OCI-LY1 (cell line): ENCODE data around the gene BBS9.

ENCODE experiments used
- H2AFZ ChIP-seq: fragments of 200-600 bp; sonication (generic), shearing (Covaris generic); 2 replicates; pipeline ENCODE4 v1.6.0; 2014; ENCODE audit warnings: antibody characterized with exemption, mild to moderate bottlenecking, low read length
- H3F3A ChIP-seq: fragments of 200-600 bp; sonication (generic), shearing (Covaris generic); 2 replicates; pipeline ENCODE4 v1.6.0; 2014; ENCODE audit warnings: mild to moderate bottlenecking, antibody characterized with exemption, low read length, moderate library complexity; ENCODE audit not compliant: insufficient read depth
- H3K27ac ChIP-seq: fragments of 200-600 bp; sonication (generic); 2 replicates; pipeline ENCODE4 v1.5.1; 2014; ENCODE audit warnings: low read length, mixed run types, mild to moderate bottlenecking, low read depth; ENCODE audit not compliant: poor library complexity, severe bottlenecking
- H3K27me3 ChIP-seq: fragments of 200-600 bp; sonication (generic); 2 replicates; pipeline ENCODE4 v1.6.0; 2014; ENCODE audit warnings: antibody characterized with exemption, mild to moderate bottlenecking, low read length, moderate library complexity; ENCODE audit not compliant: insufficient read depth
- H3K36me3 ChIP-seq: fragments of 200-600 bp; sonication (generic); 2 replicates; pipeline ENCODE4 v1.6.1; 2014; ENCODE audit warnings: mild to moderate bottlenecking, antibody characterized with exemption, low read length, moderate library complexity, mixed read lengths; ENCODE audit not compliant: insufficient read depth
- H3K4me1 ChIP-seq: fragments of 200-600 bp; sonication (generic); 2 replicates; pipeline ENCODE4 v1.5.1; 2014; ENCODE audit warnings: mild to moderate bottlenecking, low read length, moderate library complexity; ENCODE audit not compliant: insufficient read depth, severe bottlenecking
- H3K4me2 ChIP-seq: fragments of 200-600 bp; sonication (generic), shearing (Covaris generic); 2 replicates; pipeline ENCODE4 v1.6.1; 2014; ENCODE audit warnings: low read length
- H3K4me3 ChIP-seq: fragments of 200-600 bp; sonication (generic); 2 replicates; pipeline ENCODE4 v1.5.1; 2014; ENCODE audit warnings: low read length, low read depth, mild to moderate bottlenecking, mixed read lengths; ENCODE audit not compliant: poor library complexity, severe bottlenecking
- H3K79me2 ChIP-seq: fragments of 200-600 bp; shearing (Covaris generic); 2 replicates; pipeline ENCODE4 v1.6.1; 2016; ENCODE audit warnings: mixed run types, low read length, mixed read lengths; ENCODE audit not compliant: insufficient read depth
- H3K9ac ChIP-seq: fragments of 200-600 bp; sonication (generic), shearing (Covaris generic); 2 replicates; pipeline ENCODE4 v1.6.1; 2014; ENCODE audit warnings: mild to moderate bottlenecking, low read length, mixed read lengths
- H3K9me2 ChIP-seq: fragments of 200-600 bp; sonication (generic), shearing (Covaris generic); 2 replicates; pipeline ENCODE4 v1.6.1; 2014; ENCODE audit warnings: low read depth, mild to moderate bottlenecking, low read length, mixed read lengths
- H3K9me3 ChIP-seq: fragments of 200-600 bp; shearing (Covaris generic); 2 replicates; pipeline ENCODE4 v1.6.1; 2014; ENCODE audit warnings: low read length, mixed read lengths
- H4K20me1 ChIP-seq: fragments of 200-600 bp; sonication (generic), shearing (Covaris generic); 2 replicates; pipeline ENCODE4 v1.6.0; 2016; ENCODE audit warnings: mild to moderate bottlenecking, low read length; ENCODE audit not compliant: insufficient read depth
- EZH2 ChIP-seq: fragments of 200-600 bp; sonication (generic), shearing (Covaris generic); IDR thresholded peaks from 2 replicates; pipeline ENCODE4 v1.8.0; 2017; ENCODE audit warnings: borderline replicate concordance, mixed run types, mild to moderate bottlenecking, antibody characterized with exemption, low read length, moderate library complexity, mixed read lengths
- TF ChIP-seq, protein P1 (sequence below): fragments of 200-600 bp; sonication (generic), shearing (Covaris generic); IDR thresholded peaks from 2 replicates; pipeline ENCODE4 v1.5.1; 2017; ENCODE audit warnings: mild to moderate bottlenecking, antibody characterized with exemption, low read length, moderate library complexity, mixed read lengths

Gene BBS9

DNA sequence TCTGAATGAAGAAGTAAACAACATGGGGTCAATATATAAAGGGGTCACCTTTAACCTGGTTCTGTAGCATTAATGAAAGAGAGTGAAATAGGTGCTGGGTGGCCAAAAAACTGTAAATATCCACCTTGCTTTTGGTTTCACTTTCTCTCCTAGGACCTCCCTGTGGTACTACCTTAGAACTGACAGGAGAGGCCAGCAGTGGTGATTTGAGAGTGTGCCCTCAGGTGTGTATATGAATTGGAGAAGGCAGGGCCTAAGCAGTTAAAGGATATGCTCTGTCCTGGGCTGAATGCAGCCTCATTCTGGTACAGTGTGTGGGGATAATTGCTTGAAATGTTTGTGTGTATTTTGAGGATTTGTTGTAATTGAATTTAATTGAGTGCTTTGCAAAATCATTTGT, 62.0 kb downstream of the BBS9 start:
- Histone ChIP-seq H3F3A (no peaks in the 10 kb centered on the region), H4K20me1 (no peaks in the 10 kb centered on the region), H3K4me1 (peaks cover 40% of the 10 kb centered on the region), H3K9ac (no peak overlapping the region), H3K27me3 (no peaks in the 10 kb centered on the region), H3K36me3 (no peaks in the 10 kb centered on the region), H3K9me2 (no peaks in the 10 kb centered on the region), H3K4me2 (peak overlapping the region; percentile 48), H2AFZ (peak overlapping the region; percentile 10; the same call in 1 of the 2 replicates), H3K9me3 (no peaks in the 10 kb centered on the region), H3K4me3 (peak overlapping the region; percentile 24), H3K79me2 (no peaks in the 10 kb centered on the region), H3K27ac (peak overlapping the region; percentile 52)
- TF ChIP-seq EZH2 = no peak
- TF ChIP-seq, protein P1, sequence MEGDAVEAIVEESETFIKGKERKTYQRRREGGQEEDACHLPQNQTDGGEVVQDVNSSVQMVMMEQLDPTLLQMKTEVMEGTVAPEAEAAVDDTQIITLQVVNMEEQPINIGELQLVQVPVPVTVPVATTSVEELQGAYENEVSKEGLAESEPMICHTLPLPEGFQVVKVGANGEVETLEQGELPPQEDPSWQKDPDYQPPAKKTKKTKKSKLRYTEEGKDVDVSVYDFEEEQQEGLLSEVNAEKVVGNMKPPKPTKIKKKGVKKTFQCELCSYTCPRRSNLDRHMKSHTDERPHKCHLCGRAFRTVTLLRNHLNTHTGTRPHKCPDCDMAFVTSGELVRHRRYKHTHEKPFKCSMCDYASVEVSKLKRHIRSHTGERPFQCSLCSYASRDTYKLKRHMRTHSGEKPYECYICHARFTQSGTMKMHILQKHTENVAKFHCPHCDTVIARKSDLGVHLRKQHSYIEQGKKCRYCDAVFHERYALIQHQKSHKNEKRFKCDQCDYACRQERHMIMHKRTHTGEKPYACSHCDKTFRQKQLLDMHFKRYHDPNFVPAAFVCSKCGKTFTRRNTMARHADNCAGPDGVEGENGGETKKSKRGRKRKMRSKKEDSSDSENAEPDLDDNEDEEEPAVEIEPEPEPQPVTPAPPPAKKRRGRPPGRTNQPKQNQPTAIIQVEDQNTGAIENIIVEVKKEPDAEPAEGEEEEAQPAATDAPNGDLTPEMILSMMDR = peak; percentile 17; the same call in 1 of the 2 replicates

DNA sequence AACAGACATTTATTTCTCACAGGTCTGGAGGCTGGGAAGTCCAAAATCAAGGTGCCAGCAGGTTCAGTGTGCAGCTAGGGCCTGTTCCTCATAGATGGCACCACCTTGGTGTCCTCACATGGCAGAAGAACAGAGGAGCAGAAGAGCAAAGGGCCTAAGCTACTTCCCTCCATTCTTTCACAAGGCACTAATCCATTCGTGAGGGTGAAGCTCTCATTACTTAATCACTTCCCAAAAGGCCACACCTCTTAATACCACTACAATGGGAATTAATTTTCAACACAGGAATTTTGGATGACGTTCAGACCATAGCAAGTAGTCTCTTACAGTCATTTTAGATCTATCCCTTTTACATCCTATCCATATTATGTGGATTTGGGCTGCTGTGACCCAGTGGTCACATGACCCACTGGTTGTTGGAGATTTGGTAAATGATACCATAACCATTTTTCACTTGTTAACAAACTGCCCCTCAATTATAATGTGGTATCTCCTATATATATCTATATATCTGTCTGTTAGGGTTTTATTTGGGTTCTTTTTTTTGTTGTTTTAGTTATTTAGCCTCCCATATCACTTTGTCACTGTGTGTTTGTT, 63.4 kb downstream of the BBS9 start:
- Histone ChIP-seq H3K4me2 (peak overlapping the region; percentile 43), H3K27me3 (no peaks in the 10 kb centered on the region), H3K4me1 (peaks cover 37% of the 10 kb centered on the region), H3K9ac (no peak overlapping the region), H4K20me1 (no peaks in the 10 kb centered on the region), H3F3A (no peaks in the 10 kb centered on the region), H3K79me2 (no peaks in the 10 kb centered on the region), H3K9me2 (no peaks in the 10 kb centered on the region), H3K9me3 (no peaks in the 10 kb centered on the region), H3K27ac (peak overlapping the region; percentile 80), H2AFZ (no peak overlapping the region), H3K36me3 (no peaks in the 10 kb centered on the region), H3K4me3 (no peak overlapping the region)
- TF ChIP-seq, protein P1 = no peak
- no peak for TF ChIP-seq EZH2

DNA sequence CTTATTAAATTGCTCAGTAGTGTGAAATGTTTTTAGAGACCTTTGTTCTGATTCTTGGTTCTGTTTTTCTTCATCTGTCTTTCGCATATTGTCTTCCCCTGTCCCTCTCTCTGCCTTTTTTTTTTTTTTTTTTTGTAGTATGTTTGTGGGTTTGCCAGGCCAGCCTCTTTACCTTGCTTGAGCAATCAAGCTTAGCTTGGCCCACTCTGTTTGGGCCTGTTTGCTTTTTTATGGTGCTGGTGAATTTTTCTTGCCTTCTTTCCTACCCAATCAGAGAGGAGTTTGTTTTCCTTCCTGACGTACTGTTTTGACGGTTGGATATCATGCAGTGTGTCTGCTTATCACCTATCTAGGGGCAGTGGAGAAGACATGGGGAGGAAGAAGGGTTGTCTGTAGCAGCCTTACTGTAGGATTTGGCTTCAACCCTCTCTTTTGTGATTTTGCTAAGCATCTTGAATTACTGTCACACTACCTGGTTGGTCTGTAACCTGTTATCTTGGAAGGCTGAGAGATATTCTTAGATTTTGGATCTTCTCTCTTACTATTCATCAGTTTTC, 64.0 kb downstream of the BBS9 start:
- H3K79me2 ChIP-seq = no peaks in the 10 kb centered on the region
- peaks cover 37% of the 10 kb centered on the region for H3K4me1 ChIP-seq
- no peak for TF ChIP-seq EZH2
- TF ChIP-seq, protein P1 = no peak
- H3K27me3 ChIP-seq = no peaks in the 10 kb centered on the region
- H3K27ac ChIP-seq = peak overlapping the region; percentile 80
- no peaks in the 10 kb centered on the region for H4K20me1 ChIP-seq
- no peak overlapping the region for H2AFZ ChIP-seq
- no peaks in the 10 kb centered on the region for H3F3A ChIP-seq
- no peaks in the 10 kb centered on the region for H3K36me3 ChIP-seq
- H3K9me3 ChIP-seq = no peaks in the 10 kb centered on the region
- H3K4me2 ChIP-seq = peak overlapping the region; percentile 43
- H3K4me3 ChIP-seq = no peak overlapping the region
- no peaks in the 10 kb centered on the region for H3K9me2 ChIP-seq
- peak overlapping the region; percentile 9; the same call in 1 of the 2 replicates for H3K9ac ChIP-seq
